HG02623 (cell line): ENCODE data around the gene LMBR1.

Experiments
- ATAC-seq: cut with Tn5 transposase; IDR thresholded peaks from one replicate; pipeline ENCODE4 v1.9.1; 2021; ENCODE audit warnings: moderate library complexity; ENCODE audit not compliant: unreplicated experiment

Gene LMBR1

DNA sequence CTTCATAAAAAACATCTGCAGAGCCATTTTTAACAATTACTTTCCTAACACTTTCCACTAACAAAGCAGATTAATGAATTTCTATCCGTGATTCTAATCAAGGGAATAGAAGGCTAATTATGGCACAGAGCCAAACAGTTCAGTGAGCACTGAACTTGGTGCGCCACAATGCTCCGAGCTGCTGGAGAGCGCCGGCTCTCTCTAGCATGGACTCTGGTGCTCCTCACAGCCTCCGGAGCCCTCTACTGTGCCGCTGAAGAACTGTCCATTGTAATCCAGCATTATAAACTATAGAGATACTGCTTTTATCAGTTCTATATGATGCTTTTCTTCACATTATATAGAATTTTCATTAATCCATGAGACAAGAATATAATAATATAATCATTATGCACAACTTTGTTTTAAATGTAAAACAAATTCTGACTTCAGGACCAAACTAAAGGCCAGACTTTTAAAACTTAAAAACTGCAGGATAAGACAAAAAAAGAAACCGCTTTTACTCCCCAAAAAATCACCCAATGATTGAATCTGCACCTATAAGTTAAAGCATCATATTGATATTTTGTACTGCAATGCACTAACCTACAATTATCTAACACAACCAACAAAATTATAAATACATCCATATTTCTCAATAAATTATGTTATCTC, 128.8 kb downstream of the LMBR1 start:
- no peak for ATAC-seq

DNA sequence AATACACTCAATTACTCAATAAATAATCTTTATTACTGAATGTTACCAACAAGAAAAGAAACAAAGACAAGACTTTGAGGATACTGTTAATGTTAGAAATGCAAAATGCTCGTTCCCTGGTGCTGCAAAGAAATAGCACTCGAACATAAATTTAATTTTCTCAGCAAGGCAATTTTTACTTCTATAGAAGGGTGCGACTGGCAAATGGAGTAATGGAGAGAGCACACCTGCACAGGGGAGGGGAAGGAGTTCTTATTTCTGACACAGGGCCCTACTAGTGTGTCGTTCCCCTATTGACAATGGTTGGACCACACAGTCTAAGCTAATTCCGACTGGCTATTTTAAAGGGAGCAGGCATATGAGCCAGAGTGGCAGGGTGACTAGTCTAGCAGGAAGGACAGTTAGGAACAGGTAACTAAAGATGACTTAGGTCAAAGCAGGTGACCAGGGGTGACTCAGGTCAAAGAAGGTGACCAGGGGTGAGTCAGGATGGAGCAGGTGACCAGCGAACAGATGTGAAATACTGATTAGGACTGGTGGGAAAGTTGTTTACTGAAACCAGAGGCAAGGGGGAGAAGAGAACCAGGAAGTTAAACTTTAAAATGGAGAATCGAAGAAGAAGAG, 133.3 kb downstream of the LMBR1 start:
- ATAC-seq: no peak

DNA sequence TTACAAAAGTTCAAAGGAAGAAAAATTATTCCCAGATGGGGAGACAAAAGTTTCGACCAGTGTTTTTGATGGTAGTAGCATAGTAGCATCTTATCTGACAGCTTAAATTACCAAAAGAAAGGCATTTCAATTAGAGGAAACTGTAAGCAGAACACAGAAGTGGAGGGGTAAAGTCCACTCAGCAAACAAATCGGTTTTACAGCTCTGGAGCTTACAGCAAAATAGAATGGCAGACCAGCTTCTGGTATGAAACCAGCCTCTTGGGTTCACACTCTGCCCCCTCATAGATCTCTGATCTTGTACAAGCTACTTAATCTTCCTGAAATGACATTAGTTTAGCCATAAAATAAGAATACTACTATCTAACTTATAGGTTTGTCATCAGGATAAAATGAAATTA, 133.8 kb downstream of the LMBR1 start:
- ATAC-seq: no peak

DNA sequence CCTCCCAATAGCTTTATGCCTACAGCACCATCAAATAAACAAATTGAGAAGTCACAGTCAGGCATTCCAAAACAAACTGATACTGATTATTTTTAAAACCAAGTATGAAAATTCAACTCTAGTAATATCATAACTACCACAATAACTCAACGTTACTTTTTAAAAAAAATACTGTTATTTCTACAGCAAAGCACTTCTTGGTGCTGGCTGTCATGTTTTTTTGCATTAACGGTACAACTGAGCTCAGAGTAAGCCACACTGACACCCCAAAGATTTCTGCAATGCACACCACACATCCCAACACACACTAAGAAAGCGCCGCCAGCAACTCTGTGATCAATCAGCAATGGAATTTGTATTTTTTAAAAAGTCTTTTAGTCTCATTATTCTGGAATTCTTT, 138.8 kb downstream of the LMBR1 start:
- ATAC-seq: no peak

DNA sequence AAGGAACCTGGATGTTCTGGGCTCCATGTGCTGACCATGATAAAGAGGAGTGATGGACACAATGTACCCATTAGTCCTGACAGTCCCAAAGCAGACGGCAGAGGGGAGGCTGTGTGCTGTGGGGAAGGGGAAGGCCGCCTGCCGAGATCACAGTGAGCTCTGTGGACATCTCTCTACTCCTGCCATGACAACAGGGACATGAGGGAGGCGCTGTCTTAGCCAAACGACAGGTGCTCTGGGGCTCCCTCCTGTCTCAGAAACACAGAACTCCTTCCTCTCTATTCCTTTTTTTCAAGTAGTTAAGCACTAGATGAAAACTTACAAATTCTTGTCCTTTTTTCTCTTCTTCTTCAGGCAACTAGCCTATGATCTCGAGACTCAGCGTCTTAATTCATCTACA, 139.4 kb downstream of the LMBR1 start:
- no peak for ATAC-seq

DNA sequence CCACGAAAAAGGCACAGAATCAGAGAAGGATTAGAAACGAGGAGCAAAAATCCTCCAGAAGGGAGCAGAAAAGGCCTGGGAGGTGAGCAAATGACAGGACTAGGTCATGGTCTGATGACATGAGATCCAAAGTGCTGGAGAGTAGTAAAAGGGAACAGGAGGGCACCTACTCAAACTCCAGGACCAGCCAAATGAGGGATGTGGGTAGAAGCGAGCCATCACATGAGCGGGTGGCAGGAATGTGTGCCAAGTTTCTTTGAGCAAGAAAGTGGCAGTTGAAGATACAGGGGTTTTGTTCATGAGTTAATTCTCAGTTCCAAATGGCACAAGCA, 139.8 kb downstream of the LMBR1 start:
- no peak for ATAC-seq

DNA sequence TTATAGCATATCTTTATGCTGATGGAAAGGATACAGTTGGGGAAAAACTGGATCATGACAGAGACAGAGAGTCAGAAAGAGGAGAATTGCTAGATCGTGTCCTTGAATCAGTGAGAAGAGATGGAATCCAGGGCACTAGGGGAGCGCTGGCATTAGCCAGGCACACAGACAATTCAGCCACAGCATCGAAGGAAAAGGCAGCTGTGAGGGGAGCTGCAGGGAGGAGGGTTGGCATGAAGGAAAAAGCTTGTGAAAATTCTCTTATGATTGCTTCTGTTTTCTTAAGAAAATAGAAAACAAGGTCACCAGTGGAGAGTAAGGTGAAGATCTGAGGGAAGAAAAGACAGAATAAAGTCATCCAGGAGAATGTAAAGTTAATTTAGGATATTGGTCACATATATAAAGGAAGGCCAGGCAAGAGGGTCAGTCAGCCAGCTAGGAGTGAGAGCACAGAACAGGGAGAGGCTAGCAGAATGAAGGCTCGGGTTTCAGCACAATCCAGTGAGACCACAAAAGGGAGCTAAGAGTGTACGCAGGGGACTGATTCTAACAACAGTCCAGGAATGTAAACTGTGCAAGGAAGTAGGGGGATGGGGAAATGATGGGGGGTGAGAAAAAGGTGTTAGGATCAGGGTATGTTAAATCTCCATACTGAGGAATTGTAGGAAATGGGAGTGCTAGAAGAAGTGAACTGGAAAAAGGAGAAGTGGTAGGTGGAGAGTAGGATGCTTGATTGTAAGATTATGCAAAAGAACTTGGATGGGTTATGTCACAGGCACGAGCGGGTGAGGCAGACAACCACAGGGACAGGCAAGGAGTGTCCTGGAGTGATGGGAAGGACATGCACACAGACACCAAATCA, 140.4 kb downstream of the LMBR1 start:
- ATAC-seq: no peak

DNA sequence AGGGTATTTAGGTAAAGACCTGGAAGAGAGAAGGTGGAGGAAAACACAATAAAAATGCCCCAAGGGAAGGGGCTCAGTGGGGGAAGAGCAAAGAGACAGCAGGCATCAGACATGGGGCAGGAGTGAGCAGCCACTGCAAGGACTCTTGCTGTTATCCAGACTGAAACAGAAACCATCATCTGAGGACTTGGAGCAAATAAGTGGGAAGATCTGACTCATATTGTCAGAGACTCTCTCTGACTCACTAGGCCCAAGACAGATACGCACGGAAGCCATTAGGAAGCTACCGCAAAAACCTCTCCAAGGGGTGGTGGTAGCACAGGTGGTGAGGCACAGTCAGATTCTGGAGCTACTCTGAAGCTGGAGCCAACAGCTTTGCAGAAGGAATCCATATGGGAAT, 141.7 kb downstream of the LMBR1 start:
- ATAC-seq: no peak

GRCh38 chr7:156747718-156748117, 145.3 kb downstream of the LMBR1 start:
- no peak for ATAC-seq

GRCh38 chr7:156746891-156747290, 146.1 kb downstream of the LMBR1 start:
- ATAC-seq: no peak

- ATAC-seq: no peak
Observed at GRCh38 chr7:156739596-156739995, 153.4 kb downstream of the LMBR1 start.

GRCh38 chr7:156735851-156736250, 157.1 kb downstream of the LMBR1 start:
- no peak for ATAC-seq

DNA sequence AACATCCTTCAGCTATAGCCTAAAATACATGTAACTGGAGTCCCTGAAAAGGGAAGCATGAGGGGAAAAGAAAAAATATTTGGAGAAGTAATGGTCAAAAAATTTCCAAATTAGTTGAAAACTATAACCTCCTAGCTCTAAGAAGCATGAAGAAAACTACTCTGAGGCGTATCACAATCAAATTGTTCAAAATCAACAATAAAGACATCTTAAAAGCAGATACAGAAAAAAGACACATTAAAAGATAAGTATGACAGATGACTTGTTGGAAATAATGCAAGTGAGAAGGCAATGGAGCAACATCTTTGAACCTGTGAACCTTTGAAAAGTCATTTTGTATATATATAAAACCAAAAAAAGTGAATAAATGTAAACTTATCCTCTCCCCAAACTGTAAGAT, 159.3 kb downstream of the LMBR1 start:
- ATAC-seq: no peak

GRCh38 chr7:156732091-156732625, 160.8 kb downstream of the LMBR1 start:
- ATAC-seq: no peak

DNA sequence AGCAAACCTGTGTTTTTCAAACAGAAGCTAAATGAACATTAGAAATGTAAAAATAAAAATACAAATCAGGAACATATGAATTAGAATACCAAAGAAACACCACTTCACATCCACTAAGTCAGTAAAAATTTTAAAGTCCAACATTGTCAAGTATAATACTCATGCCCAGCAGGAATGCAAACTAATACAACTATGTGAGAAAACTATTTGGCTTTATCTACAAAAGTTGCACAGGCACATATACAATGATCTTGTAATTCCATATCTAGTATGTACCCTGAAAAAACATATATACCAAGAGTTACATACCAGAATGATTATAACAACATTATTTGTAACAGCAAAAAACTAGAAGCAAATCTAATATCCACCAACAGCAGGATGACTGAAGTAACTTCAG, 161.3 kb downstream of the LMBR1 start:
- ATAC-seq: no peak

DNA sequence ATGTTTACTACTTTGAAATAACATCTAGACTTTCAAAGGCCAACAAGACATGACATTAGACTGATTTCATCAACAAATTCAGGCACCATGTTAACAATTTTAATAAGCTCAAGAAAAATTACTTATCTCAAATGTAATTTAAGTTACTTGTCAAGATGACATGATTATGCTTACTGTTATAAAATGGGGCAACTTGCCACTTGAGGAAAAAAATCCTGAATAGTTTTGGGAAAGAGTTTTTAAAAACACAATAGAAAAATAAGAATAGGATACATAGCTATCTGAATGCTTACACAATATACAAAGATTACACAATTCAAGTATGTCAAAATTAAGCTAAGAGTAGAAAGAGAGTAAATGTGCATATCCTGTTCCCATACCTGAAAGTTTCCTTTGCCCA, 167.0 kb downstream of the LMBR1 start:
- ATAC-seq: no peak

GRCh38 chr7:156725073-156725472, 167.9 kb downstream of the LMBR1 start:
- no peak for ATAC-seq

DNA sequence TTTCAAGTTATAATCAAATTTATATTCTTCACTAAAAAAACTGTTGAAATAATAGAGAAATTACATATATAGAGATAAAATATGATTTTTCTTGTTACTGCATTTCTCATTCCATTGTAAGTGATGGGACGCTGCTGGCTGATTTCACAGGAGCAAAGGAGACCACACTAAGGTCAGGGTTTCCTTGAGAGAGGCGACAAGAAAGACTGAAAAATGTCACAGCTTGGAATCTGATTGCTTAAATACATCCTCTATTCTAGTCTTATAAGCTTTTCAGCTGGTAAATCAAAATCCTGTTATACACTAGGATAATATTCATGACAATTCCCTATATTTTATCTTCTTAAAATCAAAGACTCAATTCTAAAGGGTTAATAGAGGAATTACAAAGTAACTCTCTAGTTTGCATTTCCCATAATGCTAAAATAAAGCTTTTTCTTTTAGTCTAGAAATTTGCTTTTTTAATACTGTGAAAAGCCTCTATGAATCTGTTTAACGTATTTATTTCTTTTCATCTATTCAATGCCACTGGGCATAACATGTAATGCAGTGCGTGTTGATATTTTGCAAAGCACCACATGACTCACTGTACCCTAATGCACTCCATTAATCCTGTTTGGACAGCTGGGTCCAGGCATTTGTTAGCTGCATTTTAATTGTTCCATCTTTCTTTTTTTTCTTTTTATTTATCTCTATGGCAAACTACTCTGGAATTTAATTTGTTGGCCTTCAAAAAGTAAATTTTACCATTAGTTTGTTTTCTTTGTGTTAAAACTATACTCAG, 170.7 kb downstream of the LMBR1 start:
- no peak for ATAC-seq

DNA sequence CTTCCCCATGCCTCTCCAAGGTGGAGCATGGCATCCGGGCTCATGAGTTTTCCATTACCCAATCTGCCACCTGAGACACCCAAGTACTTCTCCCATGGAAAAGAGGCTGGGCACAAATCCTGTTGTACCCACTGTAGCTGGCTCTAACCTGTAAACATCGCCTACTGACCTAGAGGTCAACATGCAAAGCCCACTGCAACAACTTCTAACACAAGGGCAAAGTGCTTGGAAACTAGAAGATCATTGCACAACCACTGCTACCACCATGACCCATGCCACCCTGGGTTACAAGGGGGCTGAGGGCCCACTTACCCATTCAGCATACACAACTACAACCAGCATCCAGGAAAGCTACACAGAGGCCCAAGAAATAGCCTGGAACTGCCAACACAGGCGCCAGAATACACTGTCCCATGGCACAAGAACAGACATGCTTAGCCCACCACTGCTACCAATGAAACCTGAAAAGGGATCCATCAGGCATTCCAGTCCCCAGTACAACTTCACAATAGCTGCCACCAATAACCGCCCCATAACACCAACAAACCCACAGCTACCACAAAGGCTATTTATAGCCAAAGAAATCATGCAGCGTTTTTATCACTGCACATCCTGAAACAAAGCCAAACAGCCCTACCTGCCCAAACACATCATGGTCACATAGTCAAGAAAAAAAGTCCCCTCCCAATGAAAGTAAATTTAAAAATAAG, 189.1 kb downstream of the LMBR1 start:
- no peak for ATAC-seq

- ATAC-seq: no peak
Observed at GRCh38 chr7:156703209-156703608, 189.8 kb downstream of the LMBR1 start.

DNA sequence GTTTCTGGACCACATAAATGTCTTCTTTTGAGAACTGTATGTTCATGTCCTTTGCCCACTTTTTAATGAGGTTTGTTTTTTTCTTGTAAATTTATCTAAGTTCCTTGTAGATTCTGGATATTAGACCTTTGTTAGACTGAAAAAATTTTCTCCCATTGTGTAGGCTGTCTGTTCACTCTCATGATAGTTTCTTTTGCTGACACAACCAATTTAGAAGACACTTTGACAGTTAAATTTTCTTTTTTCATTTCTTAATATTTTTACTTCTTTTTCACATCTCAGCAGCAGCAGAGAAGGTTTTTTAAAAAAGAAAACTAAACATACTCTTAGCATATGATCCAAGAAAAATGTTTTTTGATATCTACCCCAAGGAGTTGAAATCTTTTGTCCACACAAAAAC, 190.6 kb downstream of the LMBR1 start:
- ATAC-seq: no peak
